GM12878 (cell line): Measurements from ENCODE around the gene ACTA2. TPM values are rescaled to one million over a fixed set of nuclear protein-coding genes. Genes with fewer than 3 reads are reported as not detected.

Source experiments
- ATAC-seq: fragments of 200-7000 bp; cut with Tn5 transposase; 3 replicates; pipeline ENCODE4 v1.9.1; 2020; ENCODE audit warnings: mild to moderate bottlenecking, moderate library complexity
- BruUV-seq: library from RNA; stranded (reverse); fragments of 400-500 nt; replicated peaks from 2 replicates; lab custom pipeline; 2021; lab: Mats Ljungman, UMichigan
- CTCF ChIA-PET: fragments of 300-600 bp; sonication (Branson Sonifier 250); formaldehyde crosslinking; extraction: SDS; loops from one replicate; lab custom pipeline; 2021; ENCODE audit warnings: inconsistent platforms; lab: Yijun Ruan, JAX
- POLR2A ChIA-PET: fragments of 350-600 bp; formaldehyde crosslinking; extraction: SDS; loops from one replicate; lab custom pipeline; 2021; ENCODE audit warnings: inconsistent platforms; lab: Charles Lee
- RAD21 ChIA-PET: fragments of 300-600 bp; sonication (Branson Sonifier 250); formaldehyde crosslinking; loops from one replicate; lab custom pipeline; 2023; ENCODE audit warnings: antibody characterized with exemption; ENCODE audit not compliant: unreplicated experiment; lab: Charles Lee
- SMC1A ChIA-PET: fragments of 300-600 bp; sonication (Branson Sonifier 250); formaldehyde crosslinking; loops from one replicate; lab custom pipeline; 2023; ENCODE audit not compliant: unreplicated experiment, uncharacterized antibody; lab: Charles Lee
- DNase-seq: peaks from one replicate; pipeline ENCODE4 v3.0.0-alpha.2; 2011; ENCODE audit warnings: low read depth, low spot score
- FAIRE-seq: peaks from 3 replicates; lab custom pipeline; 2011; peaks lifted over from hg19 to GRCh38; lab: Jason Lieb, UNC
- H2AFZ ChIP-seq: 2 replicates; pipeline ENCODE4 v1.6.0; 2011; ENCODE audit warnings: low read depth, low read length, control low read depth; ENCODE audit not compliant: control insufficient read depth
- H3K27ac ChIP-seq: 2 replicates; pipeline ENCODE4 v1.5.1; 2011; ENCODE audit warnings: control low read depth; ENCODE audit not compliant: control insufficient read depth, insufficient read depth
- H3K27me3 ChIP-seq, 2 experiments: replicated peaks in 1 of 2; 2 replicates each; pipeline versions ENCODE4 v1.6.0 to v1.6.1; 2011; ENCODE audit warnings: low read length in 1 of 2; ENCODE audit not compliant: control insufficient read depth in 2 of 2, insufficient read depth in 2 of 2
- H3K36me3 ChIP-seq, 2 experiments: 2 replicates each; pipeline ENCODE4 v1.5.1; 2011; ENCODE audit warnings: low read length in 1 of 2; ENCODE audit not compliant: control insufficient read depth in 2 of 2, insufficient read depth in 2 of 2
- H3K4me1 ChIP-seq: 2 replicates; pipeline ENCODE4 v1.6.1; 2011; ENCODE audit warnings: mild to moderate bottlenecking, low read length, moderate library complexity, mixed read lengths; ENCODE audit not compliant: control insufficient read depth, insufficient read depth
- H3K4me2 ChIP-seq: 2 replicates; pipeline ENCODE4 v1.6.0; 2011; ENCODE audit warnings: control low read depth; ENCODE audit not compliant: control insufficient read depth, insufficient read depth
- H3K4me3 ChIP-seq: fragments of 200-600 bp; sonication (generic); 2 replicates; pipeline ENCODE4 v1.5.1; 2016
- H3K79me2 ChIP-seq: 2 replicates; pipeline ENCODE4 v1.6.0; 2011; ENCODE audit warnings: low read length; ENCODE audit not compliant: control insufficient read depth, insufficient read depth
- H3K9ac ChIP-seq: 2 replicates; pipeline ENCODE4 v1.8.0; 2011; ENCODE audit warnings: low read length, control low read depth, mixed read lengths; ENCODE audit not compliant: control insufficient read depth, insufficient read depth
- H3K9me3 ChIP-seq: replicated peaks from 3 replicates; pipeline ENCODE4 v1.5.1; 2011; ENCODE audit warnings: mild to moderate bottlenecking, low read length; ENCODE audit not compliant: control insufficient read depth, insufficient read depth
- H4K20me1 ChIP-seq: 2 replicates; pipeline ENCODE4 v1.6.0; 2011; ENCODE audit not compliant: control insufficient read depth, insufficient read depth
- BMI1 ChIP-seq: fragments of 450-650 bp; IDR thresholded peaks from 2 replicates; pipeline ENCODE4 v1.6.1; 2016; ENCODE audit warnings: mild to moderate bottlenecking, moderate library complexity, borderline replicate concordance
- EZH2 ChIP-seq: IDR thresholded peaks from 2 replicates; pipeline ENCODE4 v1.6.1; 2012; ENCODE audit warnings: low read depth, mild to moderate bottlenecking, control low read depth, inconsistent platforms, low read length, borderline replicate concordance; ENCODE audit not compliant: control insufficient read depth
- NR2C1 ChIP-seq: fragments of 450-650 bp; IDR thresholded peaks from 2 replicates; pipeline ENCODE4 v1.6.1; 2017; ENCODE audit warnings: antibody characterized with exemption, mild to moderate bottlenecking, moderate library complexity
- POLR2AphosphoS2 ChIP-seq: IDR thresholded peaks from 2 replicates; pipeline ENCODE4 v1.6.1; 2011; ENCODE audit warnings: low read depth, mild to moderate bottlenecking, low read length, improper control_type of control experiment, moderate library complexity
- SMC3 ChIP-seq: IDR thresholded peaks from 2 replicates; pipeline ENCODE4 v1.6.1; 2011; ENCODE audit warnings: low read length, improper control_type of control experiment, borderline replicate concordance
- ZNF207 ChIP-seq: fragments of 450-650 bp; IDR thresholded peaks from 2 replicates; pipeline ENCODE4 v1.6.1; 2014; ENCODE audit warnings: antibody characterized with exemption, mild to moderate bottlenecking, borderline replicate concordance
- ZNF24 ChIP-seq: fragments of 450-650 bp; IDR thresholded peaks from 2 replicates; pipeline ENCODE4 v1.6.1; 2017; ENCODE audit warnings: antibody characterized with exemption, mild to moderate bottlenecking
- WGBS: methylation state at CpG from one replicate; pipeline ENCODE4 v1.1.6; 2016; ENCODE audit warnings: low lambda C conversion rate; ENCODE audit not compliant: insufficient replicate concordance, insufficient coverage; ENCODE audit errors: missing lambda C conversion rate; 5-methylcytosine and 5-hydroxymethylcytosine counted together
- in situ Hi-C: fragments of 300-500 bp; cut with MboI; formaldehyde crosslinking; loops from 9 replicates; pipeline ENCODE4 v1.14.3; 2018; ENCODE audit warnings: mixed read lengths
- intact Hi-C: fragments of 100-400 bp; cut with micrococcal nuclease; formaldehyde crosslinking; loops from one replicate; pipeline ENCODE4 v1.14.2; 2022; ENCODE audit not compliant: unreplicated experiment
- polyA plus RNA-seq, 11 experiments: library from polyadenylated mRNA; depleted of rRNA in 4 of 11; unstranded in 6 of 11; stranded (reverse) in 5 of 11; fragments of >200 nt; fragmentation: Nextera tagmentation in 4 of 11; fragmentation: Illumina TruSeq in 1 of 11; extraction: Ambion mirVana in 4 of 11; extraction: Trizol in 1 of 11; gene quantifications; 1 replicate in 1 of 11; 2 replicates in 10 of 11; pipeline versions ENCODE4 v1.2.1 to v1.2.3, GENCODE V29; 2011 to 2016; ENCODE audit warnings: inconsistent platforms in 2 of 11, missing spikeins in 2 of 11, low read depth in 1 of 11
- total RNA-seq, 4 experiments: library from RNA; depleted of rRNA in 3 of 4; stranded (reverse); fragments of >200 nt in 3 of 4; fragmentation: Illumina TruSeq in 1 of 4; extraction: Trizol in 1 of 4; gene quantifications; 2 replicates each; pipeline versions ENCODE4 v1.2.1 to v1.2.3, GENCODE V29; 2013 to 2021
- TF ChIP-seq, protein P1 (sequence below): fragments of 150-350 bp; IDR thresholded peaks from 2 replicates; pipeline ENCODE4 v1.6.1; 2016; ENCODE audit warnings: low read depth, low read length
- TF ChIP-seq, protein P2 (sequence below): IDR thresholded peaks from 2 replicates; pipeline ENCODE4 v1.6.1; 2012; ENCODE audit warnings: mild to moderate bottlenecking, low read depth, low read length
- TF ChIP-seq, protein P3 (sequence below): fragments of 450-650 bp; conservative IDR thresholded peaks from 2 replicates; pipeline ENCODE4 v1.6.1; 2017; ENCODE audit warnings: mild to moderate bottlenecking, moderate library complexity
- TF ChIP-seq, protein P4 (sequence below): fragments of 450-650 bp; IDR thresholded peaks from 2 replicates; pipeline ENCODE4 v1.6.1; 2017; ENCODE audit warnings: borderline replicate concordance
- TF ChIP-seq, protein P5 (sequence below): IDR thresholded peaks from 2 replicates; pipeline ENCODE4 v1.6.1; 2011; ENCODE audit warnings: borderline replicate concordance, low read depth, mild to moderate bottlenecking, moderate library complexity, mixed read lengths, low read length; ENCODE audit not compliant: insufficient read depth; ENCODE audit errors: extremely low read length

The ACTA2 gene
- total and polyA plus RNA-seq, 10 of the 15 experiments (the other 5 are each of a cell fraction or from before 2014, with no cell fraction given): 7.4 to 78.2 (median 32.4) TPM

DNA sequence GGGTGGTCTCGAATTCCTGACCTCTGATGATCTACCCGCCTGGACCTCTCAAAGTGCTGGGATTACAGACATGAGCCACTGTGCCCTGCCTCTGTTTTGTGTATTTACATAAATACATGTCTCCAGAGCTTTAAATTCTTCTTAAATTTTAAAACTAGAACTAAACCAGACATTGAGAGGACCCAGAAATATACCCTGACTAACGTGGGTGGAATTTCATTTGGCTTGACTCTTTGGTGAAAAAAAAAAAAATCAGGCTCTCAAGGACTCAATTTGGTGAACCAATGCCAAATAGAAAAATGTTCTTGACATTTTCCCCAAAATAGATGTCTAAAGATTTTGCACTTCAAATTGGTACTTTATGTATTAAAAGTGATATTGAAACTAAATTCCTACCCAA lies 21.4 kb upstream of the ACTA2 start:
- Histone ChIP-seq H3K36me3 (no peaks in the 10 kb centered on the region), H3K27me3 (no peaks in the 10 kb centered on the region), H3K79me2 (no peaks in the 10 kb centered on the region), H3K9ac (no peak overlapping the region), H3K4me3 (no peak overlapping the region), H3K4me2 (no peak overlapping the region), H2AFZ (no peak overlapping the region), H4K20me1 (no peaks in the 10 kb centered on the region), H3K27ac (no peak overlapping the region), H3K9me3 (no peaks in the 10 kb centered on the region), H3K4me1 (no peaks in the 10 kb centered on the region)
- SMC1A ChIA-PET: interaction anchor here (3.2 kb wide), 1 partner anchor 13 kb away, joined by 11 read pairs; no protein-coding TSS in a partner anchor
- no TSS peak for BruUV-seq
- DNase-seq (no peak), FAIRE-seq (no peak), ATAC-seq (no peak)
- 96% methylated on average over 3 of the region's 3 CpGs for WGBS
- RAD21 ChIA-PET: no interaction called here
- CTCF ChIA-PET: interaction anchor here (1.1 to 2.6 kb wide), 3 partner anchors 13 to 243 kb away, joined by 3 to 10 read pairs (median 8); no protein-coding TSS in a partner anchor
- in situ Hi-C loops: no loop called here
- POLR2A ChIA-PET: interaction anchor here (0.7 kb wide), 1 partner anchor 16 kb away, joined by 3 read pairs; no protein-coding TSS in a partner anchor
- intact Hi-C loops: no loop called here
- TF ChIP-seq ZNF207 (no peak), POLR2AphosphoS2 (no peak), BMI1 (no peak), NR2C1 (no peak), SMC3 (no peak), ZNF24 (no peak), EZH2 (no peak)
- TF ChIP-seq, protein P1, sequence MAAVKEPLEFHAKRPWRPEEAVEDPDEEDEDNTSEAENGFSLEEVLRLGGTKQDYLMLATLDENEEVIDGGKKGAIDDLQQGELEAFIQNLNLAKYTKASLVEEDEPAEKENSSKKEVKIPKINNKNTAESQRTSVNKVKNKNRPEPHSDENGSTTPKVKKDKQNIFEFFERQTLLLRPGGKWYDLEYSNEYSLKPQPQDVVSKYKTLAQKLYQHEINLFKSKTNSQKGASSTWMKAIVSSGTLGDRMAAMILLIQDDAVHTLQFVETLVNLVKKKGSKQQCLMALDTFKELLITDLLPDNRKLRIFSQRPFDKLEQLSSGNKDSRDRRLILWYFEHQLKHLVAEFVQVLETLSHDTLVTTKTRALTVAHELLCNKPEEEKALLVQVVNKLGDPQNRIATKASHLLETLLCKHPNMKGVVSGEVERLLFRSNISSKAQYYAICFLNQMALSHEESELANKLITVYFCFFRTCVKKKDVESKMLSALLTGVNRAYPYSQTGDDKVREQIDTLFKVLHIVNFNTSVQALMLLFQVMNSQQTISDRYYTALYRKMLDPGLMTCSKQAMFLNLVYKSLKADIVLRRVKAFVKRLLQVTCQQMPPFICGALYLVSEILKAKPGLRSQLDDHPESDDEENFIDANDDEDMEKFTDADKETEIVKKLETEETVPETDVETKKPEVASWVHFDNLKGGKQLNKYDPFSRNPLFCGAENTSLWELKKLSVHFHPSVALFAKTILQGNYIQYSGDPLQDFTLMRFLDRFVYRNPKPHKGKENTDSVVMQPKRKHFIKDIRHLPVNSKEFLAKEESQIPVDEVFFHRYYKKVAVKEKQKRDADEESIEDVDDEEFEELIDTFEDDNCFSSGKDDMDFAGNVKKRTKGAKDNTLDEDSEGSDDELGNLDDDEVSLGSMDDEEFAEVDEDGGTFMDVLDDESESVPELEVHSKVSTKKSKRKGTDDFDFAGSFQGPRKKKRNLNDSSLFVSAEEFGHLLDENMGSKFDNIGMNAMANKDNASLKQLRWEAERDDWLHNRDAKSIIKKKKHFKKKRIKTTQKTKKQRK: no peak
- TF ChIP-seq, protein P2, sequence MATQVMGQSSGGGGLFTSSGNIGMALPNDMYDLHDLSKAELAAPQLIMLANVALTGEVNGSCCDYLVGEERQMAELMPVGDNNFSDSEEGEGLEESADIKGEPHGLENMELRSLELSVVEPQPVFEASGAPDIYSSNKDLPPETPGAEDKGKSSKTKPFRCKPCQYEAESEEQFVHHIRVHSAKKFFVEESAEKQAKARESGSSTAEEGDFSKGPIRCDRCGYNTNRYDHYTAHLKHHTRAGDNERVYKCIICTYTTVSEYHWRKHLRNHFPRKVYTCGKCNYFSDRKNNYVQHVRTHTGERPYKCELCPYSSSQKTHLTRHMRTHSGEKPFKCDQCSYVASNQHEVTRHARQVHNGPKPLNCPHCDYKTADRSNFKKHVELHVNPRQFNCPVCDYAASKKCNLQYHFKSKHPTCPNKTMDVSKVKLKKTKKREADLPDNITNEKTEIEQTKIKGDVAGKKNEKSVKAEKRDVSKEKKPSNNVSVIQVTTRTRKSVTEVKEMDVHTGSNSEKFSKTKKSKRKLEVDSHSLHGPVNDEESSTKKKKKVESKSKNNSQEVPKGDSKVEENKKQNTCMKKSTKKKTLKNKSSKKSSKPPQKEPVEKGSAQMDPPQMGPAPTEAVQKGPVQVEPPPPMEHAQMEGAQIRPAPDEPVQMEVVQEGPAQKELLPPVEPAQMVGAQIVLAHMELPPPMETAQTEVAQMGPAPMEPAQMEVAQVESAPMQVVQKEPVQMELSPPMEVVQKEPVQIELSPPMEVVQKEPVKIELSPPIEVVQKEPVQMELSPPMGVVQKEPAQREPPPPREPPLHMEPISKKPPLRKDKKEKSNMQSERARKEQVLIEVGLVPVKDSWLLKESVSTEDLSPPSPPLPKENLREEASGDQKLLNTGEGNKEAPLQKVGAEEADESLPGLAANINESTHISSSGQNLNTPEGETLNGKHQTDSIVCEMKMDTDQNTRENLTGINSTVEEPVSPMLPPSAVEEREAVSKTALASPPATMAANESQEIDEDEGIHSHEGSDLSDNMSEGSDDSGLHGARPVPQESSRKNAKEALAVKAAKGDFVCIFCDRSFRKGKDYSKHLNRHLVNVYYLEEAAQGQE: no peak
- TF ChIP-seq, protein P3, sequence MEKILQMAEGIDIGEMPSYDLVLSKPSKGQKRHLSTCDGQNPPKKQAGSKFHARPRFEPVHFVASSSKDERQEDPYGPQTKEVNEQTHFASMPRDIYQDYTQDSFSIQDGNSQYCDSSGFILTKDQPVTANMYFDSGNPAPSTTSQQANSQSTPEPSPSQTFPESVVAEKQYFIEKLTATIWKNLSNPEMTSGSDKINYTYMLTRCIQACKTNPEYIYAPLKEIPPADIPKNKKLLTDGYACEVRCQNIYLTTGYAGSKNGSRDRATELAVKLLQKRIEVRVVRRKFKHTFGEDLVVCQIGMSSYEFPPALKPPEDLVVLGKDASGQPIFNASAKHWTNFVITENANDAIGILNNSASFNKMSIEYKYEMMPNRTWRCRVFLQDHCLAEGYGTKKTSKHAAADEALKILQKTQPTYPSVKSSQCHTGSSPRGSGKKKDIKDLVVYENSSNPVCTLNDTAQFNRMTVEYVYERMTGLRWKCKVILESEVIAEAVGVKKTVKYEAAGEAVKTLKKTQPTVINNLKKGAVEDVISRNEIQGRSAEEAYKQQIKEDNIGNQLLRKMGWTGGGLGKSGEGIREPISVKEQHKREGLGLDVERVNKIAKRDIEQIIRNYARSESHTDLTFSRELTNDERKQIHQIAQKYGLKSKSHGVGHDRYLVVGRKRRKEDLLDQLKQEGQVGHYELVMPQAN: no peak
- TF ChIP-seq, protein P4, sequence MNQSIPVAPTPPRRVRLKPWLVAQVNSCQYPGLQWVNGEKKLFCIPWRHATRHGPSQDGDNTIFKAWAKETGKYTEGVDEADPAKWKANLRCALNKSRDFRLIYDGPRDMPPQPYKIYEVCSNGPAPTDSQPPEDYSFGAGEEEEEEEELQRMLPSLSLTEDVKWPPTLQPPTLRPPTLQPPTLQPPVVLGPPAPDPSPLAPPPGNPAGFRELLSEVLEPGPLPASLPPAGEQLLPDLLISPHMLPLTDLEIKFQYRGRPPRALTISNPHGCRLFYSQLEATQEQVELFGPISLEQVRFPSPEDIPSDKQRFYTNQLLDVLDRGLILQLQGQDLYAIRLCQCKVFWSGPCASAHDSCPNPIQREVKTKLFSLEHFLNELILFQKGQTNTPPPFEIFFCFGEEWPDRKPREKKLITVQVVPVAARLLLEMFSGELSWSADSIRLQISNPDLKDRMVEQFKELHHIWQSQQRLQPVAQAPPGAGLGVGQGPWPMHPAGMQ: no peak
- TF ChIP-seq, protein P5, sequence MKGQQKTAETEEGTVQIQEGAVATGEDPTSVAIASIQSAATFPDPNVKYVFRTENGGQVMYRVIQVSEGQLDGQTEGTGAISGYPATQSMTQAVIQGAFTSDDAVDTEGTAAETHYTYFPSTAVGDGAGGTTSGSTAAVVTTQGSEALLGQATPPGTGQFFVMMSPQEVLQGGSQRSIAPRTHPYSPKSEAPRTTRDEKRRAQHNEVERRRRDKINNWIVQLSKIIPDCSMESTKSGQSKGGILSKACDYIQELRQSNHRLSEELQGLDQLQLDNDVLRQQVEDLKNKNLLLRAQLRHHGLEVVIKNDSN: no peak
